ENCODE data around the gene CLIP3. TPM values are rescaled to one million over a fixed set of nuclear protein-coding genes. Genes with fewer than 3 reads are reported as not detected.

Gene CLIP3
- total and polyA plus RNA-seq, 2 of the 13 experiments (the other 11 are each of a cell fraction or from before 2014, with no cell fraction given) = 0.15 to 1.2 TPM

GRCh38 chr19:36049080-36049698 is 16.5 kb upstream of the CLIP3 start:
- no peak overlapping the region for H3K9ac ChIP-seq (ENCODE audit: insufficient read depth, low read depth, low read length)
- in situ Hi-C loops (cut with HindIII; ENCODE audit: extremely low pct_ligation_motif_present, low pct_unique_long_range_greater_than_20kb) = no loop called here
- no peak for ATAC-seq
- no peak for DNase-seq (ENCODE audit: low spot score)
- no peak overlapping the region for H2AFZ ChIP-seq (ENCODE audit: low read length)
- WGBS (ENCODE audit: low lambda C conversion rate) = 99% methylated on average over 4 of the region's 4 CpGs
- POLR2A ChIA-PET = no interaction called here
- no peak for FAIRE-seq
- H3K36me3 ChIP-seq (replicated peaks in 1 of 2; ENCODE audit: control insufficient read depth in 1 of 2, insufficient read depth in 2 of 2, low read length in 2 of 2) = no peaks in the 10 kb centered on the region; a peak in 2 of 5 replicates
- no peak overlapping the region for H3K27ac ChIP-seq (ENCODE audit: extremely low read length, insufficient read depth, low read length)
- no peak overlapping the region for H3K4me2 ChIP-seq (ENCODE audit: low read depth, low read length)
- no peaks in the 10 kb centered on the region for H4K20me1 ChIP-seq (ENCODE audit: insufficient read depth, low read length)
- H3K79me2 ChIP-seq (ENCODE audit: insufficient read depth, low read length) = peaks cover 4% of the 10 kb centered on the region
- BruUV-seq (replicated peaks) = no TSS peak
- no peaks in the 10 kb centered on the region; a peak in 1 of 5 replicates for H3K27me3 ChIP-seq (ENCODE audit: control insufficient read depth in 1 of 2, insufficient read depth in 2 of 2, low read length in 2 of 2)
- peaks cover 29% of the 10 kb centered on the region for H3K4me1 ChIP-seq (ENCODE audit: insufficient read depth, low read length)
- intact Hi-C loops (cut with micrococcal nuclease; ENCODE audit: unreplicated experiment) = no loop called here
- no peak overlapping the region for H3K4me3 ChIP-seq (replicated peaks in 1 of 3; ENCODE audit: insufficient read depth in 1 of 3, low read depth in 2 of 3, low read length in 3 of 3)
- no peaks in the 10 kb centered on the region for H3K9me3 ChIP-seq (ENCODE audit: low read length)
- TF ChIP-seq ZBTB39 (CRISPR knock-in tag; IDR thresholded peaks at IDR 0.05) = no peak
- no peak for TF ChIP-seq BORCS8-MEF2B (CRISPR knock-in tag; IDR thresholded peaks at IDR 0.05)
- TF ChIP-seq MAZ (IDR thresholded peaks at IDR 0.05; ENCODE audit: borderline replicate concordance, low read depth, low read length) = no peak
- TF ChIP-seq MAZ (CRISPR knock-in tag; IDR thresholded peaks at IDR 0.05; ENCODE audit: low read depth) = no peak
- TF ChIP-seq RARA (CRISPR knock-in tag; IDR thresholded peaks at IDR 0.05) = no peak
- TF ChIP-seq NFE2 (CRISPR knock-in tag; IDR thresholded peaks at IDR 0.05) = no peak
- CTCF ChIA-PET (ENCODE audit: low intra/inter-chr PET ratio, low total read pairs) = no interaction called here

- POLR2A ChIA-PET = no interaction called here
- no peak overlapping the region for H3K27ac ChIP-seq (ENCODE audit: extremely low read length, insufficient read depth, low read length)
- no peak overlapping the region for H3K4me3 ChIP-seq (replicated peaks in 1 of 3; ENCODE audit: insufficient read depth in 1 of 3, low read depth in 2 of 3, low read length in 3 of 3)
- CTCF ChIA-PET (ENCODE audit: low intra/inter-chr PET ratio, low total read pairs) = no interaction called here
- intact Hi-C loops (cut with micrococcal nuclease; ENCODE audit: unreplicated experiment) (no loop called here), in situ Hi-C loops (cut with HindIII; ENCODE audit: extremely low pct_ligation_motif_present, low pct_unique_long_range_greater_than_20kb) (no loop called here)
- FAIRE-seq (no peak), ATAC-seq (no peak), DNase-seq (ENCODE audit: low spot score) (no peak)
- H3K36me3 ChIP-seq (replicated peaks in 1 of 2; ENCODE audit: control insufficient read depth in 1 of 2, insufficient read depth in 2 of 2, low read length in 2 of 2) = no peaks in the 10 kb centered on the region; a peak in 2 of 5 replicates
- no peak overlapping the region for H3K9ac ChIP-seq (ENCODE audit: insufficient read depth, low read depth, low read length)
- no peaks in the 10 kb centered on the region for H3K9me3 ChIP-seq (ENCODE audit: low read length)
- no peak for TF ChIP-seq ZNF335 (CRISPR knock-in tag; IDR thresholded peaks at IDR 0.05)
- no peak for TF ChIP-seq RCOR2 (CRISPR knock-in tag; IDR thresholded peaks at IDR 0.05)
- no peak for TF ChIP-seq ZNF281 (CRISPR knock-in tag; IDR thresholded peaks at IDR 0.05; ENCODE audit: borderline replicate concordance)
- no peak for TF ChIP-seq POLR2A (IDR thresholded peaks at IDR 0.05; ENCODE audit: insufficient read depth in 1 of 2, low read depth in 2 of 2, low read length in 2 of 2)
- TF ChIP-seq BCL6 (CRISPR knock-in tag; IDR thresholded peaks at IDR 0.05) = no peak
- no peak for TF ChIP-seq MTERF4 (CRISPR knock-in tag; IDR thresholded peaks at IDR 0.05)
- no peak for TF ChIP-seq NCOR1 (IDR thresholded peaks at IDR 0.05; ENCODE audit: borderline replicate concordance, low read length)
- no peak for TF ChIP-seq NFKBIZ (CRISPR knock-in tag; IDR thresholded peaks at IDR 0.05)
- BruUV-seq (replicated peaks) = no TSS peak
- H3K79me2 ChIP-seq (ENCODE audit: insufficient read depth, low read length) = peaks cover 3% of the 10 kb centered on the region
- H3K4me1 ChIP-seq (ENCODE audit: insufficient read depth, low read length) = peaks cover 21% of the 10 kb centered on the region
- H2AFZ ChIP-seq (ENCODE audit: low read length) = no peak overlapping the region
- no peaks in the 10 kb centered on the region for H3K27me3 ChIP-seq (ENCODE audit: control insufficient read depth in 1 of 2, insufficient read depth in 2 of 2, low read length in 2 of 2)
- H4K20me1 ChIP-seq (ENCODE audit: insufficient read depth, low read length) = no peaks in the 10 kb centered on the region
- no peak overlapping the region for H3K4me2 ChIP-seq (ENCODE audit: low read depth, low read length)
These were observed 15.2 kb upstream of the CLIP3 start for GRCh38 chr19:36047835-36048234.

All from HepG2 (cell line).